Activated CD8-positive, alpha-beta T cell treated with anti-CD3 and anti-CD28 coated beads for 36 hours (primary cell): ENCODE results near the gene AOC3. TPM values are rescaled to one million over a fixed set of nuclear protein-coding genes. Genes with fewer than 3 reads are reported as not detected.

Experiments used
- ATAC-seq: fragments of 200-7000 bp; cut with Tn5 transposase; one replicate; pipeline ENCODE4 v1.10.0; 2021; ENCODE audit warnings: mild to moderate bottlenecking, moderate library complexity
- CTCF ChIA-PET: fragments of 350-600 bp; sonication (Branson Sonifier 250); formaldehyde crosslinking; loops from one replicate; lab custom pipeline; 2021; ENCODE audit warnings: antibody characterized with exemption; lab: Charles Lee
- POLR2A ChIA-PET: fragments of 350-600 bp; sonication (Branson Sonifier 250); formaldehyde crosslinking; loops from one replicate; lab custom pipeline; 2021; ENCODE audit warnings: antibody characterized with exemption; lab: Charles Lee
- DNase-seq: peaks from one replicate; pipeline ENCODE4 v3.0.0-alpha.2; 2020
- H3K27ac Mint-ChIP-seq: one replicate; pipeline ENCODE4 v1.8.0; 2021; ENCODE audit warnings: mild to moderate bottlenecking, mixed read lengths
- H3K27me3 Mint-ChIP-seq: one replicate; pipeline ENCODE4 v1.8.0; 2021; ENCODE audit warnings: mixed read lengths
- H3K36me3 Mint-ChIP-seq: one replicate; pipeline ENCODE4 v1.8.0; 2021; ENCODE audit warnings: low read depth, mixed read lengths
- H3K4me1 Mint-ChIP-seq: one replicate; pipeline ENCODE4 v1.8.0; 2021; ENCODE audit warnings: low read depth, mixed read lengths
- H3K4me3 Mint-ChIP-seq: one replicate; pipeline ENCODE4 v1.8.0; 2021; ENCODE audit warnings: mild to moderate bottlenecking, moderate library complexity, mixed read lengths
- H3K9me3 Mint-ChIP-seq: one replicate; pipeline ENCODE4 v1.8.0; 2021; ENCODE audit warnings: mixed read lengths
- CTCF ChIP-seq: fragments of 200-600 bp; IDR thresholded peaks from one replicate; pipeline ENCODE4 v1.8.0; 2022; ENCODE audit warnings: antibody characterized with exemption, mild to moderate bottlenecking
- intact Hi-C: fragments of 100-400 bp; cut with micrococcal nuclease; formaldehyde crosslinking; loops from one replicate; pipeline ENCODE4 v1.10.0; 2022
- total RNA-seq, 2 experiments: library from RNA; stranded (reverse); gene quantifications; one replicate each; pipeline ENCODE4 v1.2.3, GENCODE V29; 2021

The AOC3 gene
- total RNA-seq, 2 experiments from 2014 or later: 2.0 to 2.9 TPM

GRCh38 chr17:42832213-42832933 lies 18.6 kb upstream of the AOC3 start:
- intact Hi-C loops: no loop called here
- Mint-ChIP-seq H3K27me3 (no peaks in the 10 kb centered on the region), H3K27ac (peak overlapping the region; percentile 99), H3K36me3 (peaks cover 21% of the 10 kb centered on the region), H3K4me3 (peak overlapping the region; percentile 94), H3K9me3 (no peaks in the 10 kb centered on the region), H3K4me1 (peaks cover 19% of the 10 kb centered on the region)
- ATAC-seq (peak; percentile 31), DNase-seq (no peak)
- POLR2A ChIA-PET: interaction anchor here (0.8 to 2.9 kb wide), 9 partner anchors 8 to 638 kb away, joined by 3 to 27 read pairs (median 8); partner anchors contain the start of genes AOC2, AOC3, BECN1 and GHDC
- no peak for TF ChIP-seq CTCF
- CTCF ChIA-PET: interaction anchor here (1.4 to 4.1 kb wide), 4 partner anchors 8 to 254 kb away, joined by 4 to 35 read pairs (median 10); partner anchors contain the start of genes BECN1 and RPL27

GRCh38 chr17:42832934-42833766 lies 17.8 kb upstream of the AOC3 start, which contains the start of gene PSME3:
Gene PSME3, plus strand, starts transcription at chr17:42833397. Its CDS starts 235 bp downstream, at chr17:42833632.
- H3K27me3 Mint-ChIP-seq: no peaks in the 10 kb centered on the region
- peak; percentile 89 for ATAC-seq
- peaks cover 26% of the 10 kb centered on the region for H3K36me3 Mint-ChIP-seq
- H3K4me1 Mint-ChIP-seq: peaks cover 19% of the 10 kb centered on the region
- ChIA-PET POLR2A (interaction anchor here (0.6 to 2.9 kb wide), 13 partner anchors 9 to 639 kb away, joined by 3 to 27 read pairs (median 5); partner anchors contain the start of genes AOC2, AOC3, BECN1 and GHDC), CTCF (interaction anchor here (0.6 to 4.1 kb wide), 11 partner anchors 9 to 379 kb away, joined by 3 to 35 read pairs (median 4); partner anchors contain the start of genes BECN1, RPL27 and TMEM106A)
- intact Hi-C loops: no loop called here
- no peak for TF ChIP-seq CTCF
- peak within 1 kb of the TSS; percentile 94 for H3K4me3 Mint-ChIP-seq
- H3K9me3 Mint-ChIP-seq: no peaks in the 10 kb centered on the region
- peak within 1 kb of the TSS; percentile 99 for H3K27ac Mint-ChIP-seq
- peak; percentile 92 for DNase-seq

- Mint-ChIP-seq H3K36me3 (peaks cover 32% of the 10 kb centered on the region), H3K27ac (peak overlapping the region; percentile 99), H3K4me3 (peak overlapping the region; percentile 94), H3K27me3 (no peaks in the 10 kb centered on the region), H3K9me3 (no peaks in the 10 kb centered on the region), H3K4me1 (peaks cover 21% of the 10 kb centered on the region)
- TF ChIP-seq CTCF: no peak
- CTCF ChIA-PET: interaction anchor here (0.6 to 4.1 kb wide), 12 partner anchors 9 to 378 kb away, joined by 3 to 35 read pairs (median 4); partner anchors contain the start of genes BECN1, RPL27 and TMEM106A
- POLR2A ChIA-PET: interaction anchor here (0.6 to 2.9 kb wide), 14 partner anchors 8 to 640 kb away, joined by 3 to 27 read pairs (median 4); partner anchors contain the start of genes AOC2, AOC3, BECN1 and GHDC
- intact Hi-C loops: no loop called here
- ATAC-seq (no peak), DNase-seq (no peak)
Observed at GRCh38 chr17:42833767-42834422, 17.1 kb upstream of the AOC3 start.

GRCh38 chr17:42835732-42836131 lies 15.3 kb upstream of the AOC3 start:
- peaks cover 23% of the 10 kb centered on the region for H3K4me1 Mint-ChIP-seq
- H3K27me3 Mint-ChIP-seq: no peaks in the 10 kb centered on the region
- H3K9me3 Mint-ChIP-seq: no peaks in the 10 kb centered on the region
- ChIA-PET POLR2A (no interaction called here), CTCF (interaction anchor here (0.8 to 4.1 kb wide), 5 partner anchors 12 to 93 kb away, joined by 3 to 35 read pairs (median 6); partner anchors contain the start of gene BECN1)
- H3K36me3 Mint-ChIP-seq: peaks cover 42% of the 10 kb centered on the region
- no peak for ATAC-seq
- no peak for TF ChIP-seq CTCF
- intact Hi-C loops: no loop called here
- no peak overlapping the region for H3K4me3 Mint-ChIP-seq
- no peak overlapping the region for H3K27ac Mint-ChIP-seq
- DNase-seq: no peak
